Measurements from ENCODE around the gene ZFYVE19. TPM values are rescaled to one million over a fixed set of nuclear protein-coding genes. Genes with fewer than 3 reads are reported as not detected.

Gene ZFYVE19
- total RNA-seq, 4 donors from 2014 or later = 61.2 to 91.6 (median 69.9) TPM

DNA sequence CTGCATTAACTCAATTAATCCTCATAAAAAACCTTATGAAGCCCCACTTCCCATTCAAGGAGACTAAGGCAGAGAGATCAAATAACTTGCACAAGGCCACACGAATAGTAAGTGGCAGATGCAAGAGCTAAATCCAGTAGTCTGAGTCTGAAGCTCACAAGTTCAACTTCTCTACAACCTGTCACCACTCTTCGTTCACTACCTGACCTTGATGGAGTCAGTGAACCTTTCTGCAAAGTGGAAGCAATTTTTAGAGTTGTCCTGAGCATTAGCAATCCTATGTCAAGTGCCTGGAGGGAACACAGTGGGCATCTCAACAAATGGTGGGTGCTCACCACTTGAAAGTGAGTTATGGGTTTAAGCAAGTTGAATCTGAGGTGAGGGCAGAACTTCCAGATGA, 34.9 kb downstream of the ZFYVE19 start:
- intact Hi-C loops (cut with DNase I; ENCODE audit: low total_unique reads) = no loop called here
- DNase-seq = no peak
- no peak overlapping the region for H3K4me3 ChIP-seq
- no peaks in the 10 kb centered on the region for H3K36me3 ChIP-seq
- in situ Hi-C loops (cut with MboI; ENCODE audit: low pct_ligation_motif_present in 1 of 4, low pct_unique_long_range_greater_than_20kb in 1 of 4, low sequenced_read_pairs in 3 of 4) = no loop called here
- H3K9me3 ChIP-seq = no peaks in the 10 kb centered on the region
- peaks cover 0 to 28% (median 16%) of the 10 kb centered on the region in 4 donors for H3K4me1 ChIP-seq
- no peak for TF ChIP-seq POLR2AphosphoS5 (IDR thresholded peaks at IDR 0.05)
- TF ChIP-seq, protein P1, sequence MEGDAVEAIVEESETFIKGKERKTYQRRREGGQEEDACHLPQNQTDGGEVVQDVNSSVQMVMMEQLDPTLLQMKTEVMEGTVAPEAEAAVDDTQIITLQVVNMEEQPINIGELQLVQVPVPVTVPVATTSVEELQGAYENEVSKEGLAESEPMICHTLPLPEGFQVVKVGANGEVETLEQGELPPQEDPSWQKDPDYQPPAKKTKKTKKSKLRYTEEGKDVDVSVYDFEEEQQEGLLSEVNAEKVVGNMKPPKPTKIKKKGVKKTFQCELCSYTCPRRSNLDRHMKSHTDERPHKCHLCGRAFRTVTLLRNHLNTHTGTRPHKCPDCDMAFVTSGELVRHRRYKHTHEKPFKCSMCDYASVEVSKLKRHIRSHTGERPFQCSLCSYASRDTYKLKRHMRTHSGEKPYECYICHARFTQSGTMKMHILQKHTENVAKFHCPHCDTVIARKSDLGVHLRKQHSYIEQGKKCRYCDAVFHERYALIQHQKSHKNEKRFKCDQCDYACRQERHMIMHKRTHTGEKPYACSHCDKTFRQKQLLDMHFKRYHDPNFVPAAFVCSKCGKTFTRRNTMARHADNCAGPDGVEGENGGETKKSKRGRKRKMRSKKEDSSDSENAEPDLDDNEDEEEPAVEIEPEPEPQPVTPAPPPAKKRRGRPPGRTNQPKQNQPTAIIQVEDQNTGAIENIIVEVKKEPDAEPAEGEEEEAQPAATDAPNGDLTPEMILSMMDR (IDR thresholded peaks at IDR 0.05) = no peak
- TF ChIP-seq POLR2A (IDR thresholded peaks at IDR 0.05) = no peak
- TF ChIP-seq EP300 (IDR thresholded peaks at IDR 0.05; ENCODE audit: low read depth) = no peak
- H3K27ac ChIP-seq = no peak overlapping the region
- peaks cover 9% of the 10 kb centered on the region for H3K27me3 ChIP-seq
- WGBS, 2 donors (ENCODE audit: low coverage in 1 of 2) = 84 to 100% methylated on average over 1 to 2 of the region's 2 CpGs

GRCh38 chr15:40843261-40843884, 36.5 kb downstream of the ZFYVE19 start:
- intact Hi-C loops (cut with DNase I; ENCODE audit: low total_unique reads) (no loop called here), in situ Hi-C loops (cut with MboI; ENCODE audit: low pct_ligation_motif_present in 1 of 4, low pct_unique_long_range_greater_than_20kb in 1 of 4, low sequenced_read_pairs in 3 of 4) (no loop called here)
- peak overlapping the region; percentile 26 to 73 (median 64) for H3K4me3 ChIP-seq
- H3K27ac ChIP-seq = peak overlapping the region; percentile 85 to 94 (median 92)
- WGBS, 2 donors (ENCODE audit: low coverage in 1 of 2) = 14 to 44% methylated on average over 7 to 28 of the region's 34 CpGs
- H3K27me3 ChIP-seq = peaks cover 9% of the 10 kb centered on the region
- no peak for TF ChIP-seq POLR2AphosphoS5 (IDR thresholded peaks at IDR 0.05)
- no peak for TF ChIP-seq POLR2A (IDR thresholded peaks at IDR 0.05)
- TF ChIP-seq EP300 (IDR thresholded peaks at IDR 0.05; ENCODE audit: low read depth) = no peak
- TF ChIP-seq, protein P1 (IDR thresholded peaks at IDR 0.05) = no peak
- H3K36me3 ChIP-seq = no peaks in the 10 kb centered on the region
- no peak for DNase-seq
- H3K4me1 ChIP-seq = peaks cover 0 to 42% (median 21%) of the 10 kb centered on the region in 4 donors
- no peaks in the 10 kb centered on the region for H3K9me3 ChIP-seq

DNA sequence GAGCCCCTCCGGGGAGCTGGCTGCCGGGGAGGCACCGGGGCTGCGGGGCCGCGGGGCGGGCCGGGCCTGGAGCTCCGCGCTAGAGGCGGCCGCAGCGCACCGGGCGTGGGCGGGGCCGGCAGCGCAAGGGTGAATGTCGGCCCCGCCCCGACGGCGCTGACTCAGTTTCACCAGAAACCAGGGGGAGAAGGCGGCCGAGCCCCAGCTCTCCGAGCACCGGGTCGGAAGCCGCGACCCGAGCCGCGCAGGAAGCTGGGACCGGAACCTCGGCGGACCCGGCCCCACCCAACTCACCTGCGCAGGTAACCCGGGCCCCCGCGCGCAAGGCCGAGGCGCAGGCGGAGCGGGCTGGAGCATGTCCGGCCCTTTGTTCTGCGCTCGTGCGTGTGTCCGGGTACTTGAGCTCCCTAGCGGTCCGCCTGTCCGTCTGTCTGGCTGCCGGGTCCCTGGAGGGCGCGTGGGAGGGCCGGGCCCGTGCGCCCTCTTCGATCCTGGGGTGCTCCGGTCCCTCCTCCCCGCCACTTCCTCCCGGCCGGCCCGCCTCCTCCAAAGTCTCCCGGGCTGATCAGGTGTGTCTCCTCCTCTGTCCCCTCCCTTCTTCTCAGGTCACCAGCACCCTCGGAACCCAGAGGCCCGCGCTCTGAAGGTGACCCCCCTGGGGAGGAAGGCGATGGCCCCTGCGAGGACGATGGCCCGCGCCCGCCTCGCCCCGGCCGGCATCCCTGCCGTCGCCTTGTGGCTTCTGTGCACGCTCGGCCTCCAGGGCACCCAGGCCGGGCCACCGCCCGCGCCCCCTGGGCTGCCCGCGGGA, 37.2 kb downstream of the ZFYVE19 start, which contains the start of gene SPINT1:
SPINT1 (plus strand) TSS at position 164 of the 811 bp plus-strand sequence; CDS start at position 671, 507 bp downstream.
- Histone ChIP-seq H3K4me1 (peaks cover 0 to 46% (median 21%) of the 10 kb centered on the region in 4 donors), H3K36me3 (no peaks in the 10 kb centered on the region), H3K27me3 (peaks cover 9% of the 10 kb centered on the region), H3K4me3 (peak within 1 kb of the TSS; percentile 46 to 73 (median 64)), H3K27ac (peak within 1 kb of the TSS; percentile 85 to 94 (median 92)), H3K9me3 (no peaks in the 10 kb centered on the region)
- peak; percentile 82 for DNase-seq
- TF ChIP-seq POLR2AphosphoS5 (IDR thresholded peaks at IDR 0.05) (peak; percentile 44 to 78 (median 65)), POLR2A (IDR thresholded peaks at IDR 0.05) (peak; percentile 89), EP300 (IDR thresholded peaks at IDR 0.05; ENCODE audit: low read depth) (no peak)
- TF ChIP-seq, protein P1 (IDR thresholded peaks at IDR 0.05) = no peak
- intact Hi-C loops (cut with DNase I; ENCODE audit: low total_unique reads) (no loop called here), in situ Hi-C loops (cut with MboI; ENCODE audit: low pct_ligation_motif_present in 1 of 4, low pct_unique_long_range_greater_than_20kb in 1 of 4, low sequenced_read_pairs in 3 of 4) (no loop called here)
- WGBS, 2 donors (ENCODE audit: low coverage in 1 of 2) = 1% methylated on average over 32 of the region's 89 CpGs; no CpG with 5 or more reads in 1 of the 2 donors

GRCh38 chr15:40844696-40845030, 37.8 kb downstream of the ZFYVE19 start:
- peak; percentile 39 for DNase-seq
- Histone ChIP-seq H3K36me3 (no peaks in the 10 kb centered on the region), H3K27me3 (peaks cover 9% of the 10 kb centered on the region), H3K4me3 (peak overlapping the region; percentile 46 to 73 (median 64)), H3K9me3 (no peaks in the 10 kb centered on the region), H3K4me1 (peaks cover 0 to 48% (median 21%) of the 10 kb centered on the region in 4 donors), H3K27ac (peak overlapping the region; percentile 85 to 94 (median 92))
- in situ Hi-C loops (cut with MboI; ENCODE audit: low pct_ligation_motif_present in 1 of 4, low pct_unique_long_range_greater_than_20kb in 1 of 4, low sequenced_read_pairs in 3 of 4) (no loop called here), intact Hi-C loops (cut with DNase I; ENCODE audit: low total_unique reads) (no loop called here)
- 0 to 4% methylated on average over 3 to 28 of the region's 28 CpGs for WGBS, 2 donors (ENCODE audit: low coverage in 1 of 2)
- TF ChIP-seq POLR2A (IDR thresholded peaks at IDR 0.05) = no peak
- TF ChIP-seq, protein P1 (IDR thresholded peaks at IDR 0.05) = peak in 1 of 5 experiments; percentile 19

Data from transverse colon (tissue), 4 donors.